ENCODE data around the gene HNF4A.

The HNF4A gene

DNA sequence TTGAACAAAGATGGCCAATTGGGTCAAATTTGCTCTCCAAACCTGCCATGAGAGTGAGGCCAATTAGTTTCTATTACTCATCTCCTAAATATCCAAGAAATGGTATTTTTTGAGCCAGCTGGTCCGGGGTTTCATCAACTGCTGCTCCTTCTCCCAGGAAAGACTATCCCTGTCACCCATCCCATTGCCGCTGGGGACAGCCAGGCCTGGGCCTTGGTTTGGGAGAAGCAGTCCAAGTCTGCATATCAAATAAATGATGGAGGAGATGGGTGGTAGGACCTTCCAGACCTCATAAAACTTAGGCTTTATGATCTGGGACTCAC lies 73.5 kb downstream of the HNF4A start:
- H3K4me2 ChIP-seq (ENCODE audit: low read length), result no peak overlapping the region
- H3K4me1 ChIP-seq, result no peaks in the 10 kb centered on the region
- H3K79me2 ChIP-seq, result no peaks in the 10 kb centered on the region
- H3K4me3 ChIP-seq (ENCODE audit: low read depth, low read length), result no peak overlapping the region
- H2AFZ ChIP-seq, result no peak overlapping the region
- no peaks in the 10 kb centered on the region for H3K36me3 ChIP-seq (ENCODE audit: control insufficient read depth, insufficient read depth, low read length)
- no peak overlapping the region for H3K9ac ChIP-seq
- TF ChIP-seq, protein P1, sequence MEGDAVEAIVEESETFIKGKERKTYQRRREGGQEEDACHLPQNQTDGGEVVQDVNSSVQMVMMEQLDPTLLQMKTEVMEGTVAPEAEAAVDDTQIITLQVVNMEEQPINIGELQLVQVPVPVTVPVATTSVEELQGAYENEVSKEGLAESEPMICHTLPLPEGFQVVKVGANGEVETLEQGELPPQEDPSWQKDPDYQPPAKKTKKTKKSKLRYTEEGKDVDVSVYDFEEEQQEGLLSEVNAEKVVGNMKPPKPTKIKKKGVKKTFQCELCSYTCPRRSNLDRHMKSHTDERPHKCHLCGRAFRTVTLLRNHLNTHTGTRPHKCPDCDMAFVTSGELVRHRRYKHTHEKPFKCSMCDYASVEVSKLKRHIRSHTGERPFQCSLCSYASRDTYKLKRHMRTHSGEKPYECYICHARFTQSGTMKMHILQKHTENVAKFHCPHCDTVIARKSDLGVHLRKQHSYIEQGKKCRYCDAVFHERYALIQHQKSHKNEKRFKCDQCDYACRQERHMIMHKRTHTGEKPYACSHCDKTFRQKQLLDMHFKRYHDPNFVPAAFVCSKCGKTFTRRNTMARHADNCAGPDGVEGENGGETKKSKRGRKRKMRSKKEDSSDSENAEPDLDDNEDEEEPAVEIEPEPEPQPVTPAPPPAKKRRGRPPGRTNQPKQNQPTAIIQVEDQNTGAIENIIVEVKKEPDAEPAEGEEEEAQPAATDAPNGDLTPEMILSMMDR (IDR thresholded peaks at IDR 0.05), result no peak
- H3K27me3 ChIP-seq (ENCODE audit: control insufficient read depth, insufficient read depth, low read length), result no peaks in the 10 kb centered on the region
- H3K27ac ChIP-seq, result no peak overlapping the region
- no peaks in the 10 kb centered on the region for H3K9me3 ChIP-seq (ENCODE audit: control insufficient read depth, low read length)

DNA sequence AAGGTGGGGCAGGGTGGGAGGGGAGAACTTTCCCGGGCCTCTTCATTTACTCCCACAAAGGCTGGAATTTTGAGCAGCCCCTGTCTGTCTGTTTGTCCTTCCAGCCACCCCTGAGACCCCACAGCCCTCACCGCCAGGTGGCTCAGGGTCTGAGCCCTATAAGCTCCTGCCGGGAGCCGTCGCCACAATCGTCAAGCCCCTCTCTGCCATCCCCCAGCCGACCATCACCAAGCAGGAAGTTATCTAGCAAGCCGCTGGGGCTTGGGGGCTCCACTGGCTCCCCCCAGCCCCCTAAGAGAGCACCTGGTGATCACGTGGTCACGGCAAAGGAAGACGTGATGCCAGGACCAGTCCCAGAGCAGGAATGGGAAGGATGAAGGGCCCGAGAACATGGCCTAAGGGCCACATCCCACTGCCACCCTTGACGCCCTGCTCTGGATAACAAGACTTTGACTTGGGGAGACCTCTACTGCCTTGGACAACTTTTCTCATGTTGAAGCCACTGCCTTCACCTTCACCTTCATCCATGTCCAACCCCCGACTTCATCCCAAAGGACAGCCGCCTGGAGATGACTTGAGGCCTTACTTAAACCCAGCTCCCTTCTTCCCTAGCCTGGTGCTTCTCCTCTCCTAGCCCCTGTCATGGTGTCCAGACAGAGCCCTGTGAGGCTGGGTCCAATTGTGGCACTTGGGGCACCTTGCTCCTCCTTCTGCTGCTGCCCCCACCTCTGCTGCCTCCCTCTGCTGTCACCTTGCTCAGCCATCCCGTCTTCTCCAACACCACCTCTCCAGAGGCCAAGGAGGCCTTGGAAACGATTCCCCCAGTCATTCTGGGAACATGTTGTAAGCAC lies 74.1 kb downstream of the HNF4A start:
- Histone ChIP-seq H3K27ac (no peak overlapping the region), H3K4me2 (ENCODE audit: low read length) (no peak overlapping the region), H2AFZ (no peak overlapping the region), H3K9me3 (ENCODE audit: control insufficient read depth, low read length) (no peaks in the 10 kb centered on the region), H3K9ac (no peak overlapping the region), H3K27me3 (ENCODE audit: control insufficient read depth, insufficient read depth, low read length) (no peaks in the 10 kb centered on the region), H3K4me1 (no peaks in the 10 kb centered on the region), H3K79me2 (no peaks in the 10 kb centered on the region), H3K4me3 (ENCODE audit: low read depth, low read length) (no peak overlapping the region), H3K36me3 (ENCODE audit: control insufficient read depth, insufficient read depth, low read length) (no peaks in the 10 kb centered on the region)
- TF ChIP-seq, protein P1 (IDR thresholded peaks at IDR 0.05), result no peak

DNA sequence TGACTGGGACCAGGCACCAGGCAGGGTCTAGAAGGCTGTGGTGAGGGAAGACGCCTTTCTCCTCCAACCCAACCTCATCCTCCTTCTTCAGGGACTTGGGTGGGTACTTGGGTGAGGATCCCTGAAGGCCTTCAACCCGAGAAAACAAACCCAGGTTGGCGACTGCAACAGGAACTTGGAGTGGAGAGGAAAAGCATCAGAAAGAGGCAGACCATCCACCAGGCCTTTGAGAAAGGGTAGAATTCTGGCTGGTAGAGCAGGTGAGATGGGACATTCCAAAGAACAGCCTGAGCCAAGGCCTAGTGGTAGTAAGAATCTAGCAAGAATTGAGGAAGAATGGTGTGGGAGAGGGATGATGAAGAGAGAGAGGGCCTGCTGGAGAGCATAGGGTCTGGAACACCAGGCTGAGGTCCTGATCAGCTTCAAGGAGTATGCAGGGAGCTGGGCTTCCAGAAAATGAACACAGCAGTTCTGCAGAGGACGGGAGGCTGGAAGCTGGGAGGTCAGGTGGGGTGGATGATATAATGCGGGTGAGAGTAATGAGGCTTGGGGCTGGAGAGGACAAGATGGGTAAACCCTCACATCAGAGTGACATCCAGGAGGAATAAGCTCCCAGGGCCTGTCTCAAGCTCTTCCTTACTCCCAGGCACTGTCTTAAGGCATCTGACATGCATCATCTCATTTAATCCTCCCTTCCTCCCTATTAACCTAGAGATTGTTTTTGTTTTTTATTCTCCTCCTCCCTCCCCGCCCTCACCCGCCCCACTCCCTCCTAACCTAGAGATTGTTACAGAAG lies 75.0 kb downstream of the HNF4A start:
- no peak overlapping the region for H3K4me3 ChIP-seq (ENCODE audit: low read depth, low read length)
- H2AFZ ChIP-seq, result no peak overlapping the region
- H3K79me2 ChIP-seq, result no peaks in the 10 kb centered on the region
- H3K9me3 ChIP-seq (ENCODE audit: control insufficient read depth, low read length), result no peaks in the 10 kb centered on the region
- H3K36me3 ChIP-seq (ENCODE audit: control insufficient read depth, insufficient read depth, low read length), result no peaks in the 10 kb centered on the region
- H3K4me1 ChIP-seq, result no peaks in the 10 kb centered on the region
- no peak overlapping the region for H3K9ac ChIP-seq
- H3K27me3 ChIP-seq (ENCODE audit: control insufficient read depth, insufficient read depth, low read length), result no peaks in the 10 kb centered on the region
- H3K4me2 ChIP-seq (ENCODE audit: low read length), result no peak overlapping the region
- no peak overlapping the region for H3K27ac ChIP-seq
- TF ChIP-seq, protein P1 (IDR thresholded peaks at IDR 0.05), result no peak

DNA sequence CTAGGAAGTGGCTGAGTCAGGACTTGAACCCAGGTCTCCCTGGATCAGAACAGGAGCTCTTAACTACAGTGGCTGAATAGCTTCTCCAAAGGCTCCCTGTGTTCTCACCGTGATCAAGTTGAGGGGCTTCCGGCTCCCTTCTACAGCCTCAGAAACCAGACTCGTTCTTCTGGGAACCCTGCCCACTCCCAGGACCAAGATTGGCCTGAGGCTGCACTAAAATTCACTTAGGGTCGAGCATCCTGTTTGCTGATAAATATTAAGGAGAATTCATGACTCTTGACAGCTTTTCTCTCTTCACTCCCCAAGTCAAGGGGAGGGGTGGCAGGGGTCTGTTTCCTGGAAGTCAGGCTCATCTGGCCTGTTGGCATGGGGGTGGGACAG lies 75.6 kb downstream of the HNF4A start:
- Histone ChIP-seq H3K4me2 (ENCODE audit: low read length) (no peak overlapping the region), H2AFZ (no peak overlapping the region), H3K9ac (no peak overlapping the region), H3K4me1 (no peaks in the 10 kb centered on the region), H3K79me2 (no peaks in the 10 kb centered on the region), H3K4me3 (ENCODE audit: low read depth, low read length) (no peak overlapping the region), H3K27me3 (ENCODE audit: control insufficient read depth, insufficient read depth, low read length) (no peaks in the 10 kb centered on the region), H3K9me3 (ENCODE audit: control insufficient read depth, low read length) (no peaks in the 10 kb centered on the region), H3K36me3 (ENCODE audit: control insufficient read depth, insufficient read depth, low read length) (no peaks in the 10 kb centered on the region), H3K27ac (no peak overlapping the region)
- TF ChIP-seq, protein P1 (IDR thresholded peaks at IDR 0.05), result no peak
